ENCODE data around the gene SLC6A18.

The SLC6A18 gene

GRCh38 chr5:1215320-1216096 lies 9.7 kb upstream of the SLC6A18 start:
- H3K27ac Mint-ChIP-seq, result no peak overlapping the region
- H3K4me1 Mint-ChIP-seq, result peaks cover 3% of the 10 kb centered on the region
- H3K27me3 Mint-ChIP-seq, result no peaks in the 10 kb centered on the region
- H3K4me3 Mint-ChIP-seq, result no peak overlapping the region
- H3K36me3 Mint-ChIP-seq, result no peaks in the 10 kb centered on the region
- no peaks in the 10 kb centered on the region for H3K9me3 Mint-ChIP-seq

- H3K27ac Mint-ChIP-seq, result no peak overlapping the region
- H3K4me1 Mint-ChIP-seq, result peaks cover 3% of the 10 kb centered on the region
- no peaks in the 10 kb centered on the region for H3K27me3 Mint-ChIP-seq
- no peaks in the 10 kb centered on the region for H3K9me3 Mint-ChIP-seq
- no peak overlapping the region for H3K4me3 Mint-ChIP-seq
- no peaks in the 10 kb centered on the region for H3K36me3 Mint-ChIP-seq
Observed at GRCh38 chr5:1216211-1216917, 8.8 kb upstream of the SLC6A18 start.

DNA sequence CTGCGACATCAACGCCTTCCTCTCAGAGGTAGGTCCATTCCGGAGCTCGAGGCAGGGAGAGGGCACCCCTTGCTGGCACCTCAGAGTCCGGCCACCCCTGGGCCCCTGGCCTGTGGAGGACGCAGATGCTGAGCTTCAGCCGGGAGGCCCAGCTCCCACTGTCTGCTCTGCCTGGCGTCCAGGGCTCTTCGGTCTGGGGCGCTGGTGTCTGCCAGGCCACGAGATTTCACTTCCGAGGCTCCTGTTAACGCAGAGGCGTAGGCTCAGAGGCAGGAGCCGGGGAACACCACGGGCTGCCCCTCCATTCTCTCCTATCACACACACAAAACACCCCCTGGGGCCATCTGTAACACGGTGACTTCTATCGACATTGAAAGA lies 8.3 kb upstream of the SLC6A18 start:
- no peaks in the 10 kb centered on the region for H3K27me3 Mint-ChIP-seq
- H3K4me3 Mint-ChIP-seq, result no peak overlapping the region
- no peaks in the 10 kb centered on the region for H3K36me3 Mint-ChIP-seq
- H3K9me3 Mint-ChIP-seq, result no peaks in the 10 kb centered on the region
- H3K4me1 Mint-ChIP-seq, result peaks cover 3% of the 10 kb centered on the region
- H3K27ac Mint-ChIP-seq, result no peak overlapping the region

DNA sequence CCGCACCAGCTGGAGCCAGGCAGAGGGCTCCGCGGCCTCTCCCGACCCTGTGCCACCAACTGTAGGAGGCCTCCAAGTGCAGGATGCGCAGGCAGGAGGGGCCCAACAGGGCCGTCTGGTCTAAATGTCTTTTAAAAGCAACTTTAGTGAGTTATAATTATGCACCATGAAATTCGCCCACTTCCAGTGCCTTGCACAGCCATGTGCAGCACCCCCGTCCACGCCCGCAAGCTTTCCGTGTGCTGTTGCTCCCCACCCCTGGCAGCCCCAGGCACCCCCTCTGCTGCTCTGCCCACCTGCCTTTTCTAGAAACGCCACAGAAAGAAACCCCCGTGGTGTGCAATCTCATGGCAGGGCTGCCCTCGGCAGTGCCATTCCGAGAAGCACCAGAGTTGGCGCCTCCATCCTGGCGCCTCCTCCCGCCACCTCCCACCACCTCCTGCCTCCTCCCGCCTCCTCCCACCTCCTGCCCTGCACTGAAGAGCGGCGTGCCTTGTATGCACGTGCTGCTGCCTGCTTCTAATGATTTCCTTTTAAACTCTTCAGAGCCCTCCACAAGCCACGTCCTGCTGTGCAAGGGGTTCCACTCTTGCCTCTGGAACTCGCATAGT lies 7.5 kb upstream of the SLC6A18 start:
- Mint-ChIP-seq H3K9me3 (no peaks in the 10 kb centered on the region), H3K36me3 (no peaks in the 10 kb centered on the region), H3K4me1 (peaks cover 3% of the 10 kb centered on the region), H3K4me3 (no peak overlapping the region), H3K27me3 (no peaks in the 10 kb centered on the region), H3K27ac (no peak overlapping the region)

DNA sequence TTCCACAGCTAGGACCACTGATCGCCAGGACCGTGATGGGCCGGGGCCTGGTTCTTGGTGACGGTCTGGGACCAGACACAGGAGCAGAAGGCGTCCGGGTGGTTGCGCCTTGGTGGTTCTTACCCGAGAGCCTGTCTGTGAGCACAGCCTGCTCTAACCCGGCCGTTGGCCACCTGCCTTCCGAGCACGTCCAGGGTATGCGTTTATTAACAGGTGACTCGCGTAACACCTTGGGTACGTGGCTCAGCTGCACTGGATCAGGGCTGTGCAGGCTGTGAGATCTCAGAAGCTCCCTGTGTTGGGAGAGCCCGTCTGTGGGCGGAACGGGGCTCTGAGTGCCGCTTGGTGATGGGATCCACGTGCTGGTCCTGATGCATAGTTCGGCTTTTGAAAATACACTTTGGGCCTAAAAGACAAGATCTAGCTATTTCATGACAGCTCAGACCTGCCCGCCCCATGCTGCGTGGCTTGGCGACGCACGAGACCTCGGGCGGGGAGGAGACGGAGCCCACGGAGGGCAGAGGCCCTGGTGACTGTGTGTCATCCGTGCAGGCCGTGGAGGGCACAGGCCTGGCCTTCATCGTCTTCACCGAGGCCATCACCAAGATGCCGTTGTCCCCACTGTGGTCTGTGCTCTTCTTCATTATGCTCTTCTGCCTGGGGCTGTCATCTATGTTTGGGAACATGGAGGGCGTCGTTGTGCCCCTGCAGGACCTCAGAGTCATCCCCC lies 6.7 kb upstream of the SLC6A18 start:
- H3K4me3 Mint-ChIP-seq, result no peak overlapping the region
- no peaks in the 10 kb centered on the region for H3K36me3 Mint-ChIP-seq
- peaks cover 3% of the 10 kb centered on the region for H3K4me1 Mint-ChIP-seq
- H3K9me3 Mint-ChIP-seq, result no peaks in the 10 kb centered on the region
- H3K27ac Mint-ChIP-seq, result no peak overlapping the region
- no peaks in the 10 kb centered on the region for H3K27me3 Mint-ChIP-seq

- H3K4me1 Mint-ChIP-seq, result peaks cover 3% of the 10 kb centered on the region
- no peak overlapping the region for H3K27ac Mint-ChIP-seq
- H3K9me3 Mint-ChIP-seq, result no peaks in the 10 kb centered on the region
- no peak overlapping the region for H3K4me3 Mint-ChIP-seq
- no peaks in the 10 kb centered on the region for H3K36me3 Mint-ChIP-seq
- no peaks in the 10 kb centered on the region for H3K27me3 Mint-ChIP-seq
Observed at GRCh38 chr5:1219098-1219767, 5.9 kb upstream of the SLC6A18 start.

GRCh38 chr5:1219768-1220100 lies 5.4 kb upstream of the SLC6A18 start:
- Mint-ChIP-seq H3K36me3 (no peaks in the 10 kb centered on the region), H3K27me3 (no peaks in the 10 kb centered on the region), H3K4me1 (peaks cover 3% of the 10 kb centered on the region), H3K27ac (no peak overlapping the region), H3K4me3 (no peak overlapping the region), H3K9me3 (no peaks in the 10 kb centered on the region)

DNA sequence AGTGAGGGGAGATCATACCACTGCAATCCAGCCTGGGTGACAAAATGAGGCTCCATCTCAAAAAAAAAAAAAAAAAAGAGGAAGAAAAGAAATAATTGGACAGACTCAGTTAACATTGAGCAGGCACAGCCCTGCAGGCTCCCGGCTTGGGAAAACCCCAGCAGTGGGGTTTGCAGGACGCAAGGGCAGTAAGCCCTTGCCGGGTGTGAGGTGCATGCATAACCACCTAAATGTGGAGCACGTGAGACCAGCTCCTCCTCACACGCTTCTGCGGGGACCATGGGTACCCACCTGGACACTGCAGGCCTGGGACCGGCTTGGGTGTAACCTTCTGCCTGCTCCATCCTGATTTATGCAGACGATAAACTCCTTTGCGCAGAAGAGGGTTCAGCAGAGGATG lies 4.8 kb upstream of the SLC6A18 start:
- no peaks in the 10 kb centered on the region for H3K36me3 Mint-ChIP-seq
- H3K9me3 Mint-ChIP-seq, result no peaks in the 10 kb centered on the region
- H3K27me3 Mint-ChIP-seq, result no peaks in the 10 kb centered on the region
- H3K27ac Mint-ChIP-seq, result no peak overlapping the region
- H3K4me3 Mint-ChIP-seq, result no peak overlapping the region
- peaks cover 3% of the 10 kb centered on the region for H3K4me1 Mint-ChIP-seq

- Mint-ChIP-seq H3K4me1 (peaks cover 3% of the 10 kb centered on the region), H3K27ac (no peak overlapping the region), H3K36me3 (no peaks in the 10 kb centered on the region), H3K4me3 (no peak overlapping the region), H3K9me3 (no peaks in the 10 kb centered on the region), H3K27me3 (no peaks in the 10 kb centered on the region)
Observed at GRCh38 chr5:1220831-1221230, 4.3 kb upstream of the SLC6A18 start.

DNA sequence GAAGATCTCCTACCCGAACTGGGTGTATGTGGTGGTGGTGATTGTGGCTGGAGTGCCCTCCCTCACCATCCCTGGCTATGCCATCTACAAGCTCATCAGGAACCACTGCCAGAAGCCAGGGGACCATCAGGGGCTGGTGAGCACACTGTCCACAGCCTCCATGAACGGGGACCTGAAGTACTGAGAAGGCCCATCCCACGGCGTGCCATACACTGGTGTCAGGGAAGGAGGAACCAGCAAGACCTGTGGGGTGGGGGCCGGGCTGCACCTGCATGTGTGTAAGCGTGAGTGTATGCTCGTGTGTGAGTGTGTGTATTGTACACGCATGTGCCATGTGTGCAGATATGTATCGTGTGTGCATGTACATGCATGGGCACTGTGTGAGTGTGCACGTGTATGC lies 3.5 kb upstream of the SLC6A18 start:
- Mint-ChIP-seq H3K27me3 (no peaks in the 10 kb centered on the region), H3K9me3 (no peaks in the 10 kb centered on the region), H3K4me3 (no peak overlapping the region), H3K36me3 (no peaks in the 10 kb centered on the region), H3K4me1 (peaks cover 3% of the 10 kb centered on the region), H3K27ac (no peak overlapping the region)

- Mint-ChIP-seq H3K4me3 (no peak overlapping the region), H3K36me3 (no peaks in the 10 kb centered on the region), H3K9me3 (no peaks in the 10 kb centered on the region), H3K4me1 (peaks cover 3% of the 10 kb centered on the region), H3K27ac (no peak overlapping the region), H3K27me3 (no peaks in the 10 kb centered on the region)
Observed at GRCh38 chr5:1222147-1222546, 3.0 kb upstream of the SLC6A18 start.

DNA sequence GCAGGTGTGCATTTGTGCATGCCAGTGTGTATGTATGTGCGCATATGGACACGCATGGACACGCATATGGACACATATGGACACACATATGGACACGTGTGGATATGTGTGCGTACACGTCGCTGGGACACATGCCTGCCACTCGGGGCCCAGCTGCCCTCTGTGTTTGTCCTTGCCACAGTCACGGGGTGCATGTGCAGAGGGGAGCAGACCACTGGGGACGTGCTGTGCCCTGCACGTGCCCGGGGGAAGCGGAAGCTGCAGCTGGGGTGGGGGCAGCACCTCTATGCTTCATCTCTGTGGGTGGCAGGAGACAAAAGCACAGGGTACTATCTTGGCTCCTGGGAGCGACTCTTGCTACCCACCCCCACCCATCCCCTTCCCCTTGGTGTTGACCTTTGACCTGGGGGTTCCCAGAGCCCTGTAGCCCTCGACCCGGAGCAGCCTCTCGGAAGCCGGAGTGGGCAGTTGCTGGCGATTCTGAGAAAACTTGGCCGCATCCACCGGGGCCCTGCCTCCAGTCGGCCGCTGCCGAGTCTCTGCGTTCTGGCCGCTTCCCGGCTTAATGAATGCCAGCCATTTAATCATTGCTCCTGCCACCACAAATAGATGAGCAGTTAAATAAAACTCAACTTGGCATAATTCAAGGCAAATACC lies 2.4 kb upstream of the SLC6A18 start:
- H3K27me3 Mint-ChIP-seq, result no peaks in the 10 kb centered on the region
- no peak overlapping the region for H3K27ac Mint-ChIP-seq
- H3K9me3 Mint-ChIP-seq, result no peaks in the 10 kb centered on the region
- no peaks in the 10 kb centered on the region for H3K36me3 Mint-ChIP-seq
- H3K4me3 Mint-ChIP-seq, result no peak overlapping the region
- H3K4me1 Mint-ChIP-seq, result peaks cover 3% of the 10 kb centered on the region

DNA sequence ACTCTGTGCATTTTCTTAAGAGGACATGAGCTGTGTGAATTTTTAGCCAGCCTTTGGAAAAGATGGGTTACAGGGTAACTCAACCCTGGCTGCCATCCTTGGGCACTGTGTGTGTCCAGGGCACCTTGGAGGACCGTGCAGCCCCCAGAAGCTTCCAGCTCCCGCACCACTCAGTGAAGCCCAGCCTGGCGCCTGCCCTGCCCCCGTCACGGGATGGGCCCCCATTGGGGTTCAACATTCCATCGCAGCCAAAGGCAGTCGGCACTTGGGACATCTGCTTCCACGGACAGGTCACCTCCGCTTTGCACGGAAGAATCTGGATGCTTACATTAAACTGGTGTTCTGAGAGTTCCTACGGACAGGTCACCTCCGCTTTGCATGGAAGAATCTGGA lies 1.9 kb upstream of the SLC6A18 start:
- Mint-ChIP-seq H3K4me3 (no peak overlapping the region), H3K27ac (no peak overlapping the region), H3K9me3 (no peaks in the 10 kb centered on the region), H3K36me3 (no peaks in the 10 kb centered on the region), H3K4me1 (no peaks in the 10 kb centered on the region), H3K27me3 (no peaks in the 10 kb centered on the region)

- H3K36me3 Mint-ChIP-seq, result no peaks in the 10 kb centered on the region
- peaks cover 5% of the 10 kb centered on the region for H3K4me1 Mint-ChIP-seq
- no peaks in the 10 kb centered on the region for H3K9me3 Mint-ChIP-seq
Observed at GRCh38 chr5:1224631-1225030, 550 bp upstream of the SLC6A18 start.

DNA sequence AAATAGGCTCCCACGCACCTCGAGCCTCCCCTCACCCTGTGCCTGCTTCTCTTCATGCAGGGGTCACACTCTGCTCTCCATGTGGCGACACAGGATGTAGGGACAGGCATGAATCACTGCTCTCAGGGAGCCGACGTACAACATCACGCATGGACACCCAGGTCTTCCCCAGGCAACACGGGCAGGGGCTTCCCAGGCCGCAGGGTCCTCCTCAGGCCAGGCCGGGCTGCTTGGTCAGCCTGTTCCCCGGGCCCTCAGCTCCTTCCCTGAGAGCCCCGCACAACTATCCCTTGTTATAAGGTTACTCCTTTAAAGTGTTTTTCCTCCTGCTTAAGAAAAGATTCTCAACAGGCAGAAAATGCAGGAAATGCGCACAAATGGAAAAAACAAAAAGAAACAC lies 1.1 kb downstream of the SLC6A18 start:
- H3K27me3 Mint-ChIP-seq, result no peaks in the 10 kb centered on the region
- H3K4me3 Mint-ChIP-seq, result no peak overlapping the region
- no peaks in the 10 kb centered on the region for H3K36me3 Mint-ChIP-seq
- H3K4me1 Mint-ChIP-seq, result peaks cover 5% of the 10 kb centered on the region
- no peaks in the 10 kb centered on the region for H3K9me3 Mint-ChIP-seq
- H3K27ac Mint-ChIP-seq, result no peak overlapping the region

More at GRCh38 chr5:1224631-1225030, 550 bp upstream of the SLC6A18 start:
- Mint-ChIP-seq H3K27me3 (no peaks in the 10 kb centered on the region), H3K27ac (no peak overlapping the region), H3K4me3 (no peak overlapping the region)
